NCI-H1694 (cell line): ENCODE data around the gene PTGES2.

ENCODE experiments used
- DNase-seq: peaks from one replicate; lab custom pipeline; 2025; lab: John Stamatoyannopoulos, UW

PTGES2 gene

DNA sequence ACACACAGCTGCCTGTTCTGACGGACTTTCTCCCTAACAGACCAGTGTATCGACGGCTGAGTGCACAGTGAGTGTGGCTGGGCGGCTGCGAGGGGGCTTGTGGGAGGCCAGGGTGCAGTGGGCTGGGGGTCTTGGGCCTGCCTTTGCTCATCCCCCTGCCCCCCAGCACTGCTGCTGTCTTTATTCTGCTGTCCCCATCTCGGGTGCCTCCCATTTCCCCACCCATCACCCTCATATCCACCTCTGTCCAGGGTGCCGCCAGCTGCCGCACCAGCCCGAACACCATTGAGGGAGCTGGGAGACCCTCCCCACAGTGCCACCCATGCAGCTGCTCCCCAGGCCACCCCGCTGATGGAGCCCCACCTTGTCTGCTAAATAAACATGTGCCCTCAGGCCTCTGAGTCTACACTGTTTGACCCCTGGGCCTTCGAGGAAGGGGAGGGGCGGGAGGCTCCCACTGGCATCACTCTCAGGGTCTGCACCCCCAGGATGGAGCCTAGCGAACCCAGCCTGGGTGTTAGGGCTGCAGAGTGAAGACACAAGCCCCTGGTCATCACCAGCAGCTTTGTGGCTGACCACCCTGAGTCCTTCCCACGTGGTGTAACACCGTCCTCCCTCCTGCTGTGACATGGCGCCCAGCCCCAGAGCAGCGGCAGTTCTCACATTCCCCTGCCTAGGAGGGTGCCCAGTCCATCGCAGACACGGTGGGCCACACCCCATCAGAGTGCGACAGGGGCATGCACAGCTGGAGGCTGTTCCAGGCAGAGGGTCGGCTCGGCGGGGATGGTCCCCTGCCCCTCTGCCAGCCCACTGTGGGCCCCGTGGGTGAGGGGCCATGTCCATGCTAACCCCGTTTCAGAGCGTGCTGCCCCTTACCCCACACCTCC, 25.8 kb upstream of the PTGES2 start:
- no peak for DNase-seq

DNA sequence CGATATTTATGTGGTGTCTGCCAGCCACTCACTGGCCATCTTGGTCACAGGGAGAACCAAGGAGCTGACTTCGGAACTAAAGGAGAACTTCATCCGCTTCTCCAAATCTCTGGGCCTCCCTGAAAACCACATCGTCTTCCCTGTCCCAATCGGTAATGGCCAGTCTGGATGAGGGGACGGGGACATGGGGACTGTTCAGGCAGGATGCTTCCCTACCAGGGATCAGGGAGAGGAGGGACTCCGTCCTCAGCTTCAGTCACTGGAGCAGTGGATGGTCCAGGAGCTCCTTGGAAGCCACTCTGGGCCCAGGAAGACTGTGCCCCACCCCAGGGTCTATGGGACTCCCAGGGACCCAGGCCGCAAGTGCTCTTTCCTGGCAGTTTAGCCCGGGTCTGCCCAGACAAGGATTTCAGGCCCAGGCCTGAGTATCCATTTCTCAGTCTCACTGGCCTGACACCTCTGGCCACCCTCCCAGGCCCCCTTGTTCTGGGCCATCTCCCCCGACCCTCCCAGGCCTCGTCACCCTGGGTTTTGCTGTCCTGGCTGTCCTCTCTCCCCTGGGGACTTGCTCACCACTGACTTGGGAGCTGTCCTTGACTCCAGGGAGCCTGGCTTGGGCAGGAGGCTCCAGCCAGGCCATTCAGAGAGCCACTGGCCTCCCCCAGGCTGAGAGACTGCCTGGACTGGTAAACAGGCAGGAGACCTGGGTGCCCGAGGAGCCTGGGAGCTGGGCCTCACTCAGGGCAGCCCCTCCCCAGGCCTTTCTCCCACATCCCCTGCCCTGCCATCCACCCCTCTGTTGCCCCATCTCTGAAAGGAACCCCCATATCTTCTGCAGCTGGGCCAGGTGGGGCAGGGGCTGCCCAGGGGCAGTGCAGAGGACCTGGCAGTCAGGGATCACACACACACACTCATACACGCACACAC, 24.9 kb upstream of the PTGES2 start:
- DNase-seq = no peak

DNA sequence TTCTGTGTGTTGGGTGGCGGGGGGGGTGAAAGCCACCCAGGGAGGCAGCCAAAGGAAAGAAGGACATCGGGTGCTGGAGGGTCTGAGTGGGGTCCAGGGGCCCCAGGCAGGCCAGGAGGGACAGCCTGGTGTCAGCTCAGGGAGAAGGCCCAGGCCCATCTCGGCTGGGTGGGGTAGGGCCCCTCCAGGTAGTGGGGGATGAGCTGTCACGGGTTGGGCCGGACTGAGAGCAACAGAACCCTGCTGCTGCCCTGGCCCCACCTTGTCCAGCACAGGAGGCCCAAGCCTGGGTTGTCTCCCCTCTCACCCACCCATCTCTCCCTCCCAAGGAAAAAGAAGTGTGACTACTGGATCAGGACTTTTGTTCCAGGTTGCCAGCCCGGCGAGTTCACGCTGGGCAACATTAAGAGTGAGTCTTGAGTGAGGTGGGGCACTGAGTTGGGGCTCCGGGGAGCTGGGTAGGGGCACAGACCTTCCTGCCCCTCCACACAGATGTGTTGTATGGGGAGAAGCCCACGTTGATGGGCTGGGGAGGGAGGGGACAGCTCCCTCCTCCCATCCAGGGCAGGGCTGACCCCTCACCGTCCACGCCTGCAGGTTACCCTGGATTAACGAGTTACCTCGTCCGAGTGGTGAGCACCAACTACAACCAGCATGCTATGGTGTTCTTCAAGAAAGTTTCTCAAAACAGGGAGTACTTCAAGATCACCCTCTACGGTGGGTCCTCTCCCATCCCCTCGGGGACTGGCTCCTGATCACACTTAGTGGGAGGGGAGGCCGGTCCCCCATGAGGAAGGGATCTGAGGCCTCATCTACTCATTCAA, 24.0 kb upstream of the PTGES2 start:
- DNase-seq = no peak

- DNase-seq = no peak
Measured at GRCh38 chr9:128150594-128151308, 23.2 kb upstream of the PTGES2 start.

GRCh38 chr9:128149951-128150593, 22.5 kb upstream of the PTGES2 start:
- no peak for DNase-seq

GRCh38 chr9:128149001-128149701, 21.6 kb upstream of the PTGES2 start, which contains the start of gene LCN2:
TSS of gene LCN2 (plus strand) at chr9:128149453. CDS start at chr9:128149526, 73 bp downstream.
- DNase-seq = no peak

- no peak for DNase-seq
Measured at GRCh38 chr9:128148509-128149000, 21.0 kb upstream of the PTGES2 start.

GRCh38 chr9:128146591-128147120, 19.1 kb upstream of the PTGES2 start:
- DNase-seq = no peak

DNA sequence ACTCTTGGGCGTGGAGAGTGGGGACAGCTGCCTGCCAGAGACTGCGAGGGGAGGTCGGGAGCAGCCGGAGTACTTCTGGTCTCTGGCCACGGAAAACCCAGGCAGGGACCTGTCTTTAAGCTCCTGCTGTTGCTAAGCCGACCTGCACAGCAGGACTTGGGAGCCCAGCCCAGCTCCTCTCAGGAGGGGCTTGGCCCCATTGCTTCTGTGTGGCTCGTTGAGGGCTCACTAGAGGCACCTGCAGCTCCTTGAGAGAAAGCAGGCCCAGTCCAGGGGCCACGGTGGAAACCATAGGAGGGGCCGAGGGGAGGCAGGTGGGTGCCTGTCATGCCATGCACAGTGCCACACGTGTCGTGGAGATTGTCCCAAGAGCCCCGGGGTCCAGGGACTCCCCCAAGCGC, 18.4 kb upstream of the PTGES2 start:
- no peak for DNase-seq

DNA sequence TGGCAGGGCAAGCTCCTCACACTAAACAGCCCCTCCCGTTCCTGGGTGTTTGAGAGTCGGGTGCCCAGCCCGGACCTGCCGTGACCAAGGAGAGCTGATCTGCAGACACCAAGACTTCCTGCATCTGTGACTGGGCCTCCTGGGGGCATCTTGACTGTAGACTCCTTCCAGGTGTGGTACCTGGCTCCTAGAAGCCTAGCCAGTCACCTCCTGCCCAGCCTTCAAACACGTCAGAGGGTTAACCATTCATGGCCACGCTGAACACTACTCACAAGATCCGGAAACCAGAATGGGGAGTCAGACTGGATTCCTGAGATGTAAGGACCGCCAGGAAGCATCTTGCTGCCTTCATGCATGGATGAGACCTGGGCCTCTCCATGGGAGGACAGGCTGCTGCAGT, 18.0 kb upstream of the PTGES2 start:
- no peak for DNase-seq

DNA sequence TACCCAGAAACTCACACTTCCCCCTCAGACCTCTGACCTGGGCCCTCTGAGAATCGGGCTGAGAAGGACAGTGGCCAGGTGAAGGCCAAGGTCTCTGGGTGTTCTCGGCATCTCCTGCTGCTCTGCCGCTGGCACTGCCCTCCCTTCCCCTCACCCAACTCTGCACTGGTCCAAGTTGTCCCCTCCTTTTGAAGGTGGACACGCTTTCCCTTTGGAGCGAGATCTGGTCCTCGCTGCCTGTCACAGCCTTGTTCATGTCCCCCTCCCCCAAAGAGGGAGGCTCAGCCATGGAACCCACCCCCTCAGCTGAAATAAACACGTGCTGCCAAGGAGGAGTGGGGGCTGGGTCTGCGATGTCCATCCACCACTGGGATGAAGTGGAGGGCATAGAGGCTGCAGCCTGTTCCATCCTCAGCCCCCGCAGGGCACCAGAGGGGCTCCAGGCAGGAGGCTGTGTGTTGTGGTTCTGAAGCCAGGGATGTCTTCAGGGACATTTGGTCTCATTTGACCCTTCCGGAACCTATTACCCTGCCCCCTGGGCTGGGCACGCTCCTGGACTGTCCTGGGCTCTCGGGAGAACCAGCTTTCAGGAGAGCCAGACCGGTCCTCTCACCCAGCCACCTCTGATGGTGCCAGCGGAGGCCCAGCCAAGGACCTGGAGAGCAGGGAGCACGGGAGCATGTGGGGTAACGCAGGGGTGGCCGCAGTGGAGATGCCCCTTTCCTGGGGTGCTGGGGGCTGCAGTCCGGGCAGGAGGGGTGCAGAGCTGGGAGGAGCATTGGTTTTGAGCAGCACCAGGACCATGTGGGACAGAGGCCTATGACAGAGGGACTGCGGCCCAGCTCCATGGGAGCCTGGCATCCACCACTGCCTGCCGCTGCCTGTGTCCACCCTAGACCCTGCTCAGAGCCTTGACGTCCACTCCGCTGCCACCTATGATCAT, 17.0 kb upstream of the PTGES2 start:
- DNase-seq = no peak

DNA sequence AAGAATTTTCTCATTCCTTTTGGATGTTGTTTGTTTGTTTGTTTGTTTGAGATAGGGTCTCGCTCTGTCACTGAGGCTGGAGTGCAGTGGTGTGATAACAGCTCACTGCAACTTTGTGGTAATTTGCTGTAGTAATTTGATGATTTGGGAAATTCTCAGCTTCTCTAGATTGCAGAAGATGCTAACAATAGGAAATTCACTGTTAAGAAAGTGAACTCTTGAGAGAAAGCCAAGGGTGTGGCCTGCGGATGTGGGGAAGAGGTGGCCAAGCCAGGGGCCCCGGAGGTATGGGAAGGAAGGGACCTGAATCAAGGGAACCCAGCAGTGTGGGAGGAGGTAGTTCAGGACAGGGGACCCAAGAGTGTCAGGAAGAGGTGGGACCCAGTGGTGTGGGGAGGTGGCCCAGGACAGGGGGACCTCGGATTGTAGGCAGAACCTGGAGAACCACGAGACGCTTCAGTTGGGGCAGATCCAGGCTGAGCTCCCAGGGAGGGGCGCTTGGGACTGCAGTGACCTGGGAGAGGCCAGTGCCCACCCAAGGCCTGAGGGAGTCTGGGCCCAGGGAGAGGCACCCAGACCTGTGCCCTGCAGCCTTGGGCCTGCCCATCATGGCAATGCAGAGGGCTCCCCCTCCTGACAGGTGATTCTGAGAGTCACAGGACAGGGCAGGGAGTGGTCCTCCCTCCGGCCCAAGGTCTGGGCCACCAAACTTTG, 16.2 kb upstream of the PTGES2 start:
- DNase-seq = no peak

- no peak for DNase-seq
Measured at GRCh38 chr9:128142596-128142995, 15.1 kb upstream of the PTGES2 start.

- DNase-seq = no peak
Measured at GRCh38 chr9:128142061-128142460, 14.5 kb upstream of the PTGES2 start.

GRCh38 chr9:128141604-128142003, 14.1 kb upstream of the PTGES2 start:
- no peak for DNase-seq

DNA sequence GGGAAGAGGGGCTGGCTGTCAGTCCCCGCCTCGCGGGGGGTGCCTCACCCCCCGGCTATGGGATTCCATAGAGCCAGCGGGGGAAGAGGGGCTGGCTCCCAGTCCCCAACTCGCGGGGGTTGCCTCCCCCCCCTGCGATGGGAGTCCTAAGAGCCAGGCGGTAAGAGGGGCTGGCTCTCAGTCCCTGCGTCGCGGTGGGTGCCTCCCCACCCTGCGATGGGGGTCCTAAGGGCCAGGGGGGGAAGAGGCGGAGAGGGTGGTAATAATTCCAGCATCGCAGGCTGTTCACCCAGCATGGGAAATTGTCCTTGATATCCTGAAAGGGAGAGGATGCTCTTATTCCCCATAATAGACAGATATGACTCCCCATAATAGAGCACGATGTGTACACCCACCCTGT, 12.1 kb upstream of the PTGES2 start:
- no peak for DNase-seq

DNA sequence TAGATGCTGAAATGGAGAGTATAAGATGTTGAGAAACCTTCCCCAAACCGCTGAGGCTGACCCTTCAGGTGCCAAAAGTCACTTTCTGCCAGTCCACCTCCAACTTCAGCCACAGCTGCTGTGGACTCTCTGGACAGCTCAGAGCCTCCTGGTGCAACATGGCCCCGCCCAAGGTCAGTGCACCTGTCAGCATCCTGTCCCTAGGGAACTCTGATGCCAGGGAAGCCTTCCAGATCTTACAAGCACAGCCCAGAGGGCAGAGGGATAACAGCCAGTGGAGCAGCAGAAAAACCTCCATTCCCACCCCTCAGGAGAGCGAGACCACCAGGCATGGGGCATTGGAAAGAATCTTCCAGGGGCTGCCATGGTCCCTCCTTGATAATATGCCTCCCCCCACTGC, 10.5 kb upstream of the PTGES2 start:
- no peak for DNase-seq
